RWPE1 (cell line): Measurements from ENCODE around the gene ZBTB43.
"Not testable (repeated sequence)": the region's sequence is repeated elsewhere in the genome, so short reads cannot be mapped to it uniquely, and the experiment has no call there.

ENCODE experiments used
- CTCF ChIA-PET: fragments of 350-600 bp; sonication (Branson Sonifier 250); formaldehyde crosslinking; extraction: SDS; loops from one replicate; lab custom pipeline; 2021; lab: Yijun Ruan, JAX
- POLR2A ChIA-PET: fragments of 400-600 bp; formaldehyde crosslinking; extraction: SDS; loops from one replicate; lab custom pipeline; 2020; ENCODE audit warnings: antibody characterized with exemption; ENCODE audit not compliant: low non-redundant PET; lab: Yijun Ruan, JAX
- DNase-seq: peaks from one replicate; pipeline ENCODE4 v3.0.0; 2012; ENCODE audit warnings: low spot score
- H3K27ac ChIP-seq: fragments of 450-650 bp; 2 replicates; pipeline ENCODE4 v1.5.1; 2017
- CTCF ChIP-seq: fragments of 450-650 bp; conservative IDR thresholded peaks from 2 replicates; pipeline ENCODE4 v1.5.1; 2017; ENCODE audit warnings: low read depth, mild to moderate bottlenecking

ZBTB43 gene

DNA sequence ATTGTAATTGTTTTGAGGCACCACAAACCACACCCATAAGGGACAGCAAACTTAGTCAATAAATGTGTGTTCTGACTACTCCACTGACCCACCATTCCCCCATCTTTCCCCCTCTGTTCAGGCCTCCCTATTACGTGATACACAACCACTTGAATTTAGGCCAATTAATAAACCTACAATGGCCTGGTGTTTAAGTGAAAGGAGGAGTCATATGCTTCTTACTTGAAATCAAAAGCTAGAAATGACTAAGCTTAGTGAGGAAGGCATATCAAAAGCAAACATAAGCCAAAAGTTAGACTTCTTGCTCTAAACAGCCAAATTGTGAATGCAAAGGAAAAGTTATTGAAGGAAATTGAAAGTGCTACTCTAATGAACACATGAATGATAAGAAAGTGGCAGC lies 14.6 kb downstream of the ZBTB43 start:
- no peak overlapping the region for H3K27ac ChIP-seq
- no peak for TF ChIP-seq CTCF
- ChIA-PET CTCF (no interaction called here), POLR2A (no interaction called here)
- no peak for DNase-seq

- ChIA-PET CTCF (interaction anchor here (0.7 kb wide), 1 partner anchor 348 kb away, joined by 4 read pairs; no protein-coding TSS in a partner anchor), POLR2A (interaction anchor here (0.6 to 0.7 kb wide), 3 partner anchors 16 to 766 kb away, joined by 4 to 7 read pairs (median 4); partner anchors contain the start of gene SLC2A8)
- peak overlapping the region; percentile 17; the same call in 1 of the 2 replicates for H3K27ac ChIP-seq
- no peak for DNase-seq
- no peak for TF ChIP-seq CTCF
These were observed 17.4 kb downstream of the ZBTB43 start for GRCh38 chr9:126822278-126822677.

DNA sequence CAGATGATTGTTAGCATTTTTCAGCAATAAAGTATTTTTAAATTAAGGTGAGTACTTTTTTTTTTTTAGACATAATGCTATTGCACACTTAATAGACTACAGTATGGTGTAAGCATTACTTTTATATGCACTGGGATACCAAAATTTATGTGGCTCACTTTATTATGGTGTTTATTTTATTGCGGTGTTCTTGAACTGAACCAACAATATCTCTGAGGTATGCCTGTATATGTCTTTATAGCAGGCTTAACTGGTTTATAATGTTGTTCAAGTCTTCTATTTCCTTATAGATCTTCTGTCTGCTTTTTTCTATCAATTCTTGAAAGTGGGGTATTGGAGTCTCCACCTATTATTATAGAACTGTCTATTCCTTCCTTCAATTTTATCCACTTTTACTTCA lies 18.0 kb downstream of the ZBTB43 start:
- TF ChIP-seq CTCF = no peak
- ChIA-PET CTCF (no interaction called here), POLR2A (no interaction called here)
- DNase-seq = no peak
- no peak overlapping the region; the same call in 1 of the 2 replicates for H3K27ac ChIP-seq

- CTCF ChIA-PET, H3K27ac ChIP-seq, POLR2A ChIA-PET, DNase-seq: not testable (repeated sequence)
These were observed 19.2 kb downstream of the ZBTB43 start for GRCh38 chr9:126824052-126824451.

DNA sequence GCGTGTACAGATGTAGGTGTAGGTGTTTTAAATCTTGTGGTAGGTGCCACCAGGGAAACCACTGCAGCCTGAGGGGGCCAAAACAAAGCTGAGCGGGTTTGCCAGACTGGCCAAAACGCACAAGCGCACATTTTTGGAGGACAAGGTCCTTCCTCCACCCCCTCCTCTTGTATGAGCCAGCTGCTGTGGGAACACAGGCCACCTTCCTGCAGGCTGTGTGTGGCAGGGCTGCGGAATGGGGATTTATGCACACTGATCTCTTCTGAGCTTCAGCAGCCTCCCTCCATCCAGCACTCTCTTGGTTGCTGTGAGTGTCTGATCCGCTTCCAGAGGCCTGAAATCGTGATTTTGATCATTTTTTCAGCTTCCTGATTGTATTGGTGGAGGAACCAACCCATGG lies 22.4 kb downstream of the ZBTB43 start:
- H3K27ac ChIP-seq = no peak overlapping the region
- no peak for DNase-seq
- POLR2A ChIA-PET = no interaction called here
- CTCF ChIA-PET = interaction anchor here (0.6 to 0.9 kb wide), 2 partner anchors 42 to 121 kb away, joined by 3 to 4 read pairs; no protein-coding TSS in a partner anchor
- no peak for TF ChIP-seq CTCF

DNA sequence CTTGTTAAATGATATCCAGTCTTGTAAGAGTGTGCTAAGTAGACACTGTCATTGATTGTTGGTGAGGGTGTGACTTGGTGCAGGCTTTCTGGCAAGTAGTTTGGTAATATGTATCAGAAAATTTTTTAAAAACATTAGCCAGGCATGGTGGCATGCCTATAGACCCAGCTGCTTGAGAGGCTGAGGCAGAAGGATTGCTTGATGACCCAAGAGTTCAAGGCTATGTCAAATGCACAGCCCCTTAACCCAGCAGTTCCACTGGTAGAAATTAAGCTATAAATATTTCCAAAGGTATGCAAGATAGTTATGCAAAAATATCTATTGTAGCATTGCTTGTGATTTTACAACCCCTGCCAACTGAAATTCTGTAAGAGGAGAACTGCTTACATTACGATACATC lies 24.2 kb downstream of the ZBTB43 start:
- H3K27ac ChIP-seq = no peak overlapping the region
- no peak for TF ChIP-seq CTCF
- ChIA-PET CTCF (interaction anchor here (0.7 to 0.8 kb wide), 2 partner anchors 12 to 15 kb away, joined by 4 to 7 read pairs; no protein-coding TSS in a partner anchor), POLR2A (no interaction called here)
- DNase-seq = no peak

GRCh38 chr9:126830827-126831226 lies 26.0 kb downstream of the ZBTB43 start:
- TF ChIP-seq CTCF = no peak
- POLR2A ChIA-PET = no interaction called here
- DNase-seq = no peak
- CTCF ChIA-PET = interaction anchor here (0.7 kb wide), 1 partner anchor 305 kb away, joined by 4 read pairs; no protein-coding TSS in a partner anchor
- no peak overlapping the region for H3K27ac ChIP-seq
